ENCODE measurements around the gene EPC1. TPM values are rescaled to one million over a fixed set of nuclear protein-coding genes. Genes with fewer than 3 reads are reported as not detected.
"Not testable (repeated sequence)": the region's sequence is repeated elsewhere in the genome, so short reads cannot be mapped to it uniquely, and the experiment has no call there.

The EPC1 gene
- total and polyA plus RNA-seq, 11 donors, result 10.9 to 26.3 (median 16.2) TPM

DNA sequence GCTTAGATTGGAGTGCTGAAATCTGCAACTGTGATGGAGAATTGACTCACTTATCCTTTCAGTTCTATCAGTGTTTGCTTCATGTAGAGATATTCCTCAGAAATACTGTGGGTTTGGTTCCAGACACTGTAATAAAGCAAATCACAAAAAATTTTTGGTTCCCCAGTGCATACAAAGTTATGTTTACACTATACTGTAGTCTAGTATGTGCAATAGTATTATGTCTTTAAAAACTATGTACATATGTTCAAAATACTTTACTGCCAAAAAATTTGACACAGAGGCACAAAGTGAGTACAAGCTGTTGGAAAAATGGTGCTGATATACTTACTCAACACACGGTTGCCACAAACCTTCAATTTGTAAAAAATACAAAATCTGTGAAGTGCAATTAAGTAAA, 112.5 kb downstream of the EPC1 start:
- H3K36me3 ChIP-seq, result no peaks in the 10 kb centered on the region
- ATAC-seq (no peak), DNase-seq (no peak)
- no peak overlapping the region for H3K27ac ChIP-seq
- TF ChIP-seq, protein P1, sequence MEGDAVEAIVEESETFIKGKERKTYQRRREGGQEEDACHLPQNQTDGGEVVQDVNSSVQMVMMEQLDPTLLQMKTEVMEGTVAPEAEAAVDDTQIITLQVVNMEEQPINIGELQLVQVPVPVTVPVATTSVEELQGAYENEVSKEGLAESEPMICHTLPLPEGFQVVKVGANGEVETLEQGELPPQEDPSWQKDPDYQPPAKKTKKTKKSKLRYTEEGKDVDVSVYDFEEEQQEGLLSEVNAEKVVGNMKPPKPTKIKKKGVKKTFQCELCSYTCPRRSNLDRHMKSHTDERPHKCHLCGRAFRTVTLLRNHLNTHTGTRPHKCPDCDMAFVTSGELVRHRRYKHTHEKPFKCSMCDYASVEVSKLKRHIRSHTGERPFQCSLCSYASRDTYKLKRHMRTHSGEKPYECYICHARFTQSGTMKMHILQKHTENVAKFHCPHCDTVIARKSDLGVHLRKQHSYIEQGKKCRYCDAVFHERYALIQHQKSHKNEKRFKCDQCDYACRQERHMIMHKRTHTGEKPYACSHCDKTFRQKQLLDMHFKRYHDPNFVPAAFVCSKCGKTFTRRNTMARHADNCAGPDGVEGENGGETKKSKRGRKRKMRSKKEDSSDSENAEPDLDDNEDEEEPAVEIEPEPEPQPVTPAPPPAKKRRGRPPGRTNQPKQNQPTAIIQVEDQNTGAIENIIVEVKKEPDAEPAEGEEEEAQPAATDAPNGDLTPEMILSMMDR (IDR thresholded peaks at IDR 0.05), result no peak
- TF ChIP-seq POLR2A (IDR thresholded peaks at IDR 0.05), result no peak
- H3K4me3 ChIP-seq, result no peak overlapping the region
- intact Hi-C loops (cut with DNase I), result no loop called here
- H3K4me1 ChIP-seq, result no peaks in the 10 kb centered on the region
- no peaks in the 10 kb centered on the region for H3K27me3 ChIP-seq
- WGBS, 4 donors, result 71 to 86% (median 80%) methylated on average over 1 of the region's 1 CpG
- no peaks in the 10 kb centered on the region for H3K9me3 ChIP-seq

DNA sequence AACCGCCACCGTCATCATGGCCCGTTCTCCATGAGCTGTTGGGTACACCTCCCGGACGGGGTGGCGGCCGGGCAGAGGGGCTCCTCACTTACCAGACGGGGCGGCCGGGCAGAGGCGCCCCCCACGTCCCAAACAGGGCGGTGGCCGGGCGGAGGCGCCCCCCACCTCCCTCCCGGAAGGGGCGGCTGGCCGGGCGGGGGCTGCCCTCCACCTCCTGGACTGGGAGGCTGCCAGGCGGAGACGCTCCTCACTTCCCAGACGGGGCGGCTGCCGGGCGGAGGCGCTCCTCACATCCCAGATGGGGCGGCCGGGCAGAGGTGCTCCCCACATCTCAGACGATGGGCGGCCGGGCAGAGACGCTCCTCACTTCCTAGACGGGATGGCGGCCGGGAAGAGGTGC, 113.6 kb downstream of the EPC1 start:
- H3K9me3 ChIP-seq; DNase-seq; H3K4me1 ChIP-seq; H3K27ac ChIP-seq; H3K27me3 ChIP-seq; ATAC-seq; intact Hi-C loops (cut with DNase I); H3K36me3 ChIP-seq; H3K4me3 ChIP-seq: not testable (repeated sequence)
- 94 to 98% (median 97%) methylated on average over 25 to 36 of the region's 36 CpGs for WGBS, 4 donors

DNA sequence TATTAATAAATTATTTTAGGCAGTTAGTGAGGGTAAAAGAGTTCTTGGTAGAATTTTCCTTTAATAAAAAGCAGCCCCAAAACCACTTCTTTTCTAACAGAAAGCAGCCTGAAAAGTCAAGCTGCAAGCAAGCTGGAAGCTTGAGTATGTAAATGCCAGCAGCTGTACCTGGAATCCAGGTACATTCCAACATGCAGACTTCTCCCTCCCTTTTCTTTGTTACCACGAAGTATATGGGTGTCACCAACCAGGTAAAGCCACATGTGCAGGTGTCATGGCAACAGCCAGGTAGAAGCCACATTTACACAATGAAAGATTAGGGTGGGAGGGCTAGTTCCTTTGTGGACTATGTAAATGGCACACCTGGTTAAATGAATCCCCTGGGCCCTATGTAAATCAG, 114.6 kb downstream of the EPC1 start:
- H3K4me3 ChIP-seq, result no peak overlapping the region
- no peaks in the 10 kb centered on the region for H3K27me3 ChIP-seq
- no peak for TF ChIP-seq POLR2A (IDR thresholded peaks at IDR 0.05)
- TF ChIP-seq, protein P1 (IDR thresholded peaks at IDR 0.05), result no peak
- H3K36me3 ChIP-seq, result no peaks in the 10 kb centered on the region
- ATAC-seq (no peak), DNase-seq (no peak)
- intact Hi-C loops (cut with DNase I), result no loop called here
- H3K4me1 ChIP-seq, result no peaks in the 10 kb centered on the region
- no peak overlapping the region for H3K27ac ChIP-seq
- no peaks in the 10 kb centered on the region for H3K9me3 ChIP-seq
- WGBS, 4 donors, result 52 to 71% (median 63%) methylated on average over 1 of the region's 1 CpG

DNA sequence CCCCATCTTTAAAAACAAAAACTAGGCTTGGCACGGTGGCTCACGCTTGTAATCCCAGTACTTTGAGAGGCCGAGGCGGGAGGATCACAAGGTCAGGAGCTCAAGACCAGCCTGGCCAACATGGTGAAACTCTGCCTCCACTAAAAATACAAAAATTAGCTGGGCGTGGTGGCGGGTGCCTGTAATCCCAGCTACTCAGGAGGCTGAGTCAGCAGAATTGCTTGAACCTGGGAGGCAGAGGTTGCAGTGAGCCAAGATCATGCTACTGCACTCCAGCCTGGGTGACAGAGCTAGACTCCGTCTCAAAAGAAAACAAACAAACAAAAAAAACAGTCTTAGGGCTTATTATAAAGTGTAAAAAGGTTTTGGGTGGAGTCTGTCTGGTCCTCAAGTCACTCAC, 117.2 kb downstream of the EPC1 start:
- intact Hi-C loops (cut with DNase I); H3K36me3 ChIP-seq; DNase-seq; H3K27ac ChIP-seq; H3K27me3 ChIP-seq; H3K9me3 ChIP-seq; H3K4me1 ChIP-seq; ATAC-seq; H3K4me3 ChIP-seq: not testable (repeated sequence)
- 94 to 97% (median 96%) methylated on average over 7 of the region's 7 CpGs for WGBS, 4 donors

DNA sequence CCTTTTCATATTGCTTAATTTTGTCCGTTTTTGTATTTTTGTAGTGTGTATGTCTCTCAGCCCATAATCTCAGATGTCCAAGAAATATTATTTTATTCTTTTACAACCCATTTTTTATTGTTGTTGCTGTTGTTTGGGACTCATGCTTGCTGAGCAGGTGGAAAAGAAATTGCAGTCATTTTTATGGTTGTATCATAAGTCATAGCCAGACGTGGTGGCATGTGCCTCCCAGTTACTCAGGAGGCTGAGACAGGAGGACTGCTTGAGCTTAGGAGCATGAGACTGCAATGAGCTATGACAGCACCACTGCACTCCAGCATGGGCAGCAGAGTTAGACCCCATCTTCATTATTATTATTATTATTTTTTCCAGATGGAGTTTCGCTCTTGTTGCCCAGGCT, 117.8 kb downstream of the EPC1 start:
- no peaks in the 10 kb centered on the region for H3K4me1 ChIP-seq
- 46 to 90% (median 79%) methylated on average over 3 of the region's 3 CpGs for WGBS, 4 donors
- TF ChIP-seq, protein P1 (IDR thresholded peaks at IDR 0.05), result no peak
- TF ChIP-seq POLR2A (IDR thresholded peaks at IDR 0.05), result no peak
- H3K27me3 ChIP-seq, result no peaks in the 10 kb centered on the region
- H3K36me3 ChIP-seq, result no peaks in the 10 kb centered on the region
- no peak overlapping the region for H3K27ac ChIP-seq
- no peak overlapping the region for H3K4me3 ChIP-seq
- intact Hi-C loops (cut with DNase I), result no loop called here
- DNase-seq, result no peak
- ATAC-seq, result no peak
- no peaks in the 10 kb centered on the region for H3K9me3 ChIP-seq
